Upper lobe of right lung (tissue), 1 donor: Measurements from ENCODE around the gene DTD2. TPM values are rescaled to one million over a fixed set of nuclear protein-coding genes. Genes with fewer than 3 reads are reported as not detected.
A peak's percentile ranks its signal among the peaks of the same experiment; 100 is the strongest.

Experiments
- ATAC-seq: fragments of 200-7000 bp; cut with Tn5 transposase; one replicate; pipeline ENCODE4 v1.9.1; 2020; ENCODE audit warnings: mild to moderate bottlenecking, moderate library complexity
- DNase-seq: peaks from one replicate; pipeline ENCODE4 v3.0.0-alpha.2; 2020
- H3K27ac ChIP-seq: fragments of 200-600 bp; one replicate; pipeline ENCODE4 v1.8.0; 2022
- H3K27me3 ChIP-seq: fragments of 200-600 bp; one replicate; pipeline ENCODE4 v1.8.0; 2022; ENCODE audit warnings: mild to moderate bottlenecking
- H3K36me3 ChIP-seq: fragments of 200-600 bp; one replicate; pipeline ENCODE4 v1.8.0; 2022
- H3K4me1 ChIP-seq: fragments of 200-600 bp; one replicate; pipeline ENCODE4 v1.8.0; 2022
- H3K4me3 ChIP-seq: fragments of 200-600 bp; one replicate; pipeline ENCODE4 v1.8.0; 2022; ENCODE audit warnings: mild to moderate bottlenecking
- H3K9me3 ChIP-seq: fragments of 200-600 bp; one replicate; pipeline ENCODE4 v1.8.0; 2022
- CTCF ChIP-seq: fragments of 200-600 bp; IDR thresholded peaks from one replicate; pipeline ENCODE4 v1.8.0; 2022; ENCODE audit warnings: antibody characterized with exemption
- intact Hi-C: fragments of 100-400 bp; cut with DNase I; formaldehyde crosslinking; loops from one replicate; pipeline ENCODE4 v1.11.0; 2022
- total RNA-seq: library from RNA; stranded (reverse); fragmentation: NEBNext Ultra II Directional; extraction: Animal tissue kit (Norgen Biotek cat#: 25700); gene quantifications from one replicate; pipeline ENCODE4 v1.2.1, GENCODE V29; 2021
- donor health status: DM: no; HTN: yes; CAD: no; lungs with severe emphysema.

Gene DTD2
- total RNA-seq, 1 donor from 2014 or later: 18.2 TPM

GRCh38 chr14:31410048-31410650 is 47.2 kb downstream of the DTD2 start:
- Histone ChIP-seq H3K9me3 (no peaks in the 10 kb centered on the region), H3K4me3 (no peak overlapping the region), H3K27me3 (no peaks in the 10 kb centered on the region), H3K36me3 (no peaks in the 10 kb centered on the region), H3K4me1 (peaks cover 29% of the 10 kb centered on the region), H3K27ac (peak overlapping the region; percentile 15)
- DNase-seq (no peak), ATAC-seq (peak; percentile 50)
- TF ChIP-seq CTCF: no peak
- intact Hi-C loops: no loop called here

DNA sequence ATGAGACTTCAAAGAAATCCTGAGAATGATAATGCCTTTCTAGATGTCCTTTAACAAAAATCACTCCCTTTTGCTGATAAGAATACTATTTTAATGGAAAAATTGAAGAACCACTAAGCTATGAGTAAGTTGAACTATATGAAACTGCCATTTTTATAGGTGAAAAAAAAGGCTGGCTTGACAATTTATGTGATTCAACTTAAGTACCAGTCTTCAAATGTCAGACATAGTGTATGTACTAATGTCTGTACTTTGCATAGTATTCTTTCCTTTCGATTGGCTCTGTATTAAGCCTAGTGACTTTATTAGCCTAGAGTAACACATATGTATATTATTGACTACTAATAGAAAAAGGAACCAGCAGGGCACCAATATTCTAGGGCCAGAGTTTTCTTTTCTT is 48.9 kb downstream of the DTD2 start:
- intact Hi-C loops: no loop called here
- no peak overlapping the region for H3K27ac ChIP-seq
- no peaks in the 10 kb centered on the region for H3K27me3 ChIP-seq
- H3K36me3 ChIP-seq: no peaks in the 10 kb centered on the region
- H3K9me3 ChIP-seq: no peaks in the 10 kb centered on the region
- TF ChIP-seq CTCF: no peak
- H3K4me1 ChIP-seq: peaks cover 20% of the 10 kb centered on the region
- no peak for ATAC-seq
- no peak overlapping the region for H3K4me3 ChIP-seq
- DNase-seq: no peak

DNA sequence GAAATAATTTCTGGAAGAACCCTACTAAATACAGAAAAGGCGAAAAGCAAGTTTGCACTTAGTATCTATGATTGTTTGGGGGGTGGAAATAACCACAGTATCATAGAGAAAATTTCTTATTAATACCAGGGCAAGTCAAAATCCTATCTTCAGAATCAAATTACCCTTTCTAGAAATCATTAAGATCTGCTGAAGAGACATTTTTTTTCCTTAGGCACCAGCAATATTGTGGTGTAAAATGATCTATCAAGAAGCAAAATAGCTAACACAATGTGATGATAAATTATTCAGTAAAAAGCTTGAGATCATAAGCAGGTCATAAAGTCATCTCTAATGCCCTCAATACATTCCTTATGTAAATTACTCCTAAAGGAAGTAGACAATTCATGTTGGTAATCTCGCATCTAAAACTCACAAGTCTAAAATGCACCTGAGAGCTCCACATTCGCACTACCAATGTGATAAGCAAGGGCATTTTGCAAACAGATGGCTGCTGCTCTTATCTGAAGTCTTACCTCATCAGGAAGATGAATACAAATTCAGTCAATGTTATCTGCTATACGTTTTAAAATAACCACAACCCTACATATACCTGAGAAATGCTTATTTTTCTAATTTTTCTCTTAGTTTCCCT is 51.6 kb downstream of the DTD2 start:
- no peak for TF ChIP-seq CTCF
- H3K27ac ChIP-seq: no peak overlapping the region
- no peak overlapping the region for H3K4me3 ChIP-seq
- no peaks in the 10 kb centered on the region for H3K9me3 ChIP-seq
- no peaks in the 10 kb centered on the region for H3K27me3 ChIP-seq
- DNase-seq (no peak), ATAC-seq (no peak)
- intact Hi-C loops: no loop called here
- peaks cover 11% of the 10 kb centered on the region for H3K4me1 ChIP-seq
- H3K36me3 ChIP-seq: peaks cover 13% of the 10 kb centered on the region

DNA sequence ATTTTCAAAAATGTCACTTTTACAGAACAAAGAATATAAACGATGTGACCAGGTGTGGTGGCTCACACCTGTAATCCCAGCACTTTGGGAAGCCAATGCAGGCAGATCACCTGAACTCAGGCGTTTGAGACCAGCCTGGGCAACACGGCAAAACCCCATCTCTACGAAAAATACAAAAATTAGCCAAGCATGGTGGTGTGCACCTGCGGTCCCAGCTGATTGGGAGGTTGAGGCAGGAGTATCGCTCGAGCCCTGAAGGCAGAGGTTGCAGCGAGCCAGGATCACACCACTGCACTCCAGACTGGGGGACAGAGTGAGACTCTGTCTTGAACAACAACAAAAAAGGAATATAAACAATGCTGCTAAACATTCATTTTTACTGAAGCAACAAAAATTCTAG is 52.2 kb downstream of the DTD2 start:
- no peak overlapping the region for H3K4me3 ChIP-seq
- H3K4me1 ChIP-seq: peaks cover 4% of the 10 kb centered on the region
- no peaks in the 10 kb centered on the region for H3K27me3 ChIP-seq
- H3K9me3 ChIP-seq: no peaks in the 10 kb centered on the region
- peaks cover 13% of the 10 kb centered on the region for H3K36me3 ChIP-seq
- DNase-seq: no peak
- no peak for TF ChIP-seq CTCF
- intact Hi-C loops: no loop called here
- no peak for ATAC-seq
- H3K27ac ChIP-seq: no peak overlapping the region

- no peak overlapping the region for H3K4me3 ChIP-seq
- no peaks in the 10 kb centered on the region for H3K27me3 ChIP-seq
- no peaks in the 10 kb centered on the region for H3K9me3 ChIP-seq
- H3K36me3 ChIP-seq: peaks cover 24% of the 10 kb centered on the region
- DNase-seq: no peak
- no peaks in the 10 kb centered on the region for H3K4me1 ChIP-seq
- TF ChIP-seq CTCF: no peak
- ATAC-seq: no peak
- intact Hi-C loops: no loop called here
- H3K27ac ChIP-seq: no peak overlapping the region
Measured at GRCh38 chr14:31403707-31404106, 53.6 kb downstream of the DTD2 start.
